Measurements from ENCODE around the gene GAS2L1.

DNA sequence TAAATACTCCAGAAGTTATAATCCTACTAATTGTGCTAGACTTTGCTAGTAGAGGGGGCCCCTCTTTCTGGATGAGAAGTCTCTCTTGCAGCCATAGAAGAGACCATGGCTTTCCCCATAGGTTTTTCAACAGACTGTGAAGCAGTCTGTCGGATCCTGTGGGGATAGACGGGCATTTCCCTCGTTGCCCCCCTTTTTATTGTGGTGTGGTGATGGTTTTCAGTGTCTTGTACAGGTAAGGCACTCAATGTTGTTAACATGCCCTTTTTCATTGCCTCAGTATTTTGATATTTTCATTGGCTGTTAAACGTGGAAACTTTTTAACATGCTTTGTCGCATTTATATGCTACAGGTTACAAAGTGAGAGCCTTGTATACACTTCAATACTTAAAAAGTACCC, 16.4 kb upstream of the GAS2L1 start:
- 0 out of 2 replicates have a peak, but pooled peaks have one; percentile 23 for TF ChIP-seq POLR2A (IDR thresholded peaks at IDR 0.05; ENCODE audit: low read depth, low read length)
- TF ChIP-seq POLR2AphosphoS5 (IDR thresholded peaks at IDR 0.05; ENCODE audit: low read depth, low read length): no peak; the same call in 1 of the 2 replicates
- no peak for TF ChIP-seq TAF1 (IDR thresholded peaks at IDR 0.05; ENCODE audit: borderline replicate concordance, low read depth, low read length)

Measured in GM12892 (cell line).